Measurements from ENCODE around the gene BCCIP. TPM values are rescaled to one million over a fixed set of nuclear protein-coding genes. Genes with fewer than 3 reads are reported as not detected.

The BCCIP gene
- total RNA-seq, 2 experiments from 2014 or later: 59.1 to 96.2 TPM

DNA sequence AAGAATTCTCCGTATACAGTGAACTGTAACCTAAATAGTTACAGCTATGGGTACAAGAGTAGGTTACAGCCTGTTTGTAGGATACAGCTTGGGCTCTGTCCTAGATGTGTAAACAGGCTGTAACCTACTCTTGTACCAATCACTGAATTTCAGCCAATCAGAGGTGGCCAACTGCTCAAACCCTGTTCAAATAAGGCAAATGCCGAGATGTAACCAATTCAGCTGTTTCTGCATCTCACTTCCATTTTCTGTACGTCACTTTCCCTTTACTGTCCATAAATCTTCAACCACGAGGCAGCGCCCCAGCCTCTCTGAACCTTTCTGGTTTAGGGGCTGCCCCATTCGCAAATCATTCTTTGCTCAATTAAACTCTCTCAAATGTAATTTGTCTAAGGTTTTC, 39.4 kb upstream of the BCCIP start:
- no TSS peak for BruUV-seq (replicated peaks)
- Histone ChIP-seq H3K79me2 (ENCODE audit: insufficient read depth, low read depth, low read length) (no peaks in the 10 kb centered on the region), H3K4me2 (ENCODE audit: low read length) (0 out of 2 replicates have a peak overlapping the region, but pooled peaks have one; percentile 16), H3K9me2 (ENCODE audit: insufficient read depth, low read length) (no peaks in the 10 kb centered on the region), H4K20me1 (ENCODE audit: insufficient read depth, low read length) (no peaks in the 10 kb centered on the region), H2AFZ (ENCODE audit: low read length) (0 out of 2 replicates have a peak overlapping the region, but pooled peaks have one; percentile 21), H3K9me3 (ENCODE audit: low read length) (no peaks in the 10 kb centered on the region), H3K4me3 (ENCODE audit: low read depth, low read length, poor library complexity, severe bottlenecking) (no peak overlapping the region), H3K36me3 (ENCODE audit: insufficient read depth, low read length) (no peaks in the 10 kb centered on the region), H3K27ac (ENCODE audit: low read depth, low read length, poor library complexity, severe bottlenecking) (no peak overlapping the region), H3K4me1 (ENCODE audit: insufficient read depth, low read length, poor library complexity, severe bottlenecking) (peaks cover 18% of the 10 kb centered on the region)
- intact Hi-C loops (cut with micrococcal nuclease; ENCODE audit: unreplicated experiment): no loop called here
- TF ChIP-seq EZH2phosphoT487 (IDR thresholded peaks at IDR 0.05; ENCODE audit: borderline replicate concordance, low read depth, low read length): no peak
- no peak for TF ChIP-seq CTCF (conservative IDR thresholded peaks at IDR 0.05; ENCODE audit: low read length)
- CTCF ChIA-PET (ENCODE audit: unreplicated experiment): no interaction called here
- POLR2A ChIA-PET: interaction anchor here (0.6 to 3.2 kb wide), 4 partner anchors 12 to 50 kb away, joined by 3 to 27 read pairs (median 6); partner anchors contain the start of genes BCCIP and UROS
- DNase-seq (ENCODE audit: low spot score): peak; percentile 21

DNA sequence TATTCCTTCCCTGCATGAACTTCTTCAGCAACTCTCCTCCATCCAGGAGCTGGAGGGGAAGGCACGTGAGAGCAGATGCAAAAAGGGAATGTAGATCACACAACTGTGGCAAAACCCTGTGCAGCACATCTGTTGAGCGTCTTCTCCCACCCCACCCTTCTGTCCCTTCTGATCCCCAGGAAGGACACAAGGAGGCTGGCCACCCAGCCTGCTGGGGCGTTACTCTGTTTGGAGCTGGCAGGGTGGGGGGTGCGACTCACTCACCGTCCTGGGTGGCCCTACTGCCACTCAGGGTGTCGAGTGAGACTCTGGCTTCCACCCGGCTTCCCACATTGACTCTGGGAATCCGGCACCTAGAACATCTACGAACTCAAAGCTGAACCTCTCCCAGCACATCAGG, 37.6 kb upstream of the BCCIP start:
- Histone ChIP-seq H3K4me2 (ENCODE audit: low read length) (no peak overlapping the region), H3K9me3 (ENCODE audit: low read length) (no peaks in the 10 kb centered on the region), H3K4me1 (ENCODE audit: insufficient read depth, low read length, poor library complexity, severe bottlenecking) (peaks cover 18% of the 10 kb centered on the region), H3K27ac (ENCODE audit: low read depth, low read length, poor library complexity, severe bottlenecking) (no peak overlapping the region), H3K4me3 (ENCODE audit: low read depth, low read length, poor library complexity, severe bottlenecking) (no peak overlapping the region), H3K36me3 (ENCODE audit: insufficient read depth, low read length) (no peaks in the 10 kb centered on the region), H2AFZ (ENCODE audit: low read length) (no peak overlapping the region), H3K79me2 (ENCODE audit: insufficient read depth, low read depth, low read length) (no peaks in the 10 kb centered on the region), H3K9me2 (ENCODE audit: insufficient read depth, low read length) (no peaks in the 10 kb centered on the region), H4K20me1 (ENCODE audit: insufficient read depth, low read length) (no peaks in the 10 kb centered on the region)
- ChIA-PET POLR2A (interaction anchor here (0.6 to 3.2 kb wide), 5 partner anchors 10 to 79 kb away, joined by 3 to 27 read pairs (median 3); no protein-coding TSS in a partner anchor), CTCF (ENCODE audit: unreplicated experiment) (no interaction called here)
- TF ChIP-seq EZH2phosphoT487 (IDR thresholded peaks at IDR 0.05; ENCODE audit: borderline replicate concordance, low read depth, low read length): no peak
- no peak for TF ChIP-seq CTCF (conservative IDR thresholded peaks at IDR 0.05; ENCODE audit: low read length)
- intact Hi-C loops (cut with micrococcal nuclease; ENCODE audit: unreplicated experiment): no loop called here
- BruUV-seq (replicated peaks): no TSS peak
- no peak for DNase-seq (ENCODE audit: low spot score)
